ENCODE results near the gene MSRB3.

Gene MSRB3

GRCh38 chr12:65430571-65431306 lies 152.3 kb downstream of the MSRB3 start:
- FAIRE-seq (no peak), DNase-seq (ENCODE audit: insufficient read length, low spot score) (no peak)
- TF ChIP-seq CTCF (IDR thresholded peaks at IDR 0.05; ENCODE audit: insufficient read depth, missing control alignments), result no peak

GRCh38 chr12:65432114-65432513 lies 153.6 kb downstream of the MSRB3 start:
- no peak for TF ChIP-seq CTCF (IDR thresholded peaks at IDR 0.05; ENCODE audit: insufficient read depth, missing control alignments)
- DNase-seq (ENCODE audit: insufficient read length, low spot score) (no peak), FAIRE-seq (no peak)

- TF ChIP-seq CTCF (IDR thresholded peaks at IDR 0.05; ENCODE audit: insufficient read depth, missing control alignments), result no peak
- DNase-seq (ENCODE audit: insufficient read length, low spot score) (no peak), FAIRE-seq (no peak)
Observed at GRCh38 chr12:65432651-65433050, 154.2 kb downstream of the MSRB3 start.

GRCh38 chr12:65434737-65435136 lies 156.3 kb downstream of the MSRB3 start:
- FAIRE-seq (no peak), DNase-seq (ENCODE audit: insufficient read length, low spot score) (no peak)
- no peak for TF ChIP-seq CTCF (IDR thresholded peaks at IDR 0.05; ENCODE audit: insufficient read depth, missing control alignments)

GRCh38 chr12:65443038-65443437 lies 164.6 kb downstream of the MSRB3 start:
- DNase-seq (ENCODE audit: insufficient read length, low spot score) (no peak), FAIRE-seq (peak; percentile 38)
- TF ChIP-seq CTCF (IDR thresholded peaks at IDR 0.05; ENCODE audit: insufficient read depth, missing control alignments), result no peak

- FAIRE-seq (no peak), DNase-seq (ENCODE audit: insufficient read length, low spot score) (no peak)
- no peak for TF ChIP-seq CTCF (IDR thresholded peaks at IDR 0.05; ENCODE audit: insufficient read depth, missing control alignments)
Observed at GRCh38 chr12:65444996-65445395, 166.5 kb downstream of the MSRB3 start.

GRCh38 chr12:65446901-65447300 lies 168.4 kb downstream of the MSRB3 start:
- DNase-seq (ENCODE audit: insufficient read length, low spot score) (no peak), FAIRE-seq (no peak)
- TF ChIP-seq CTCF (IDR thresholded peaks at IDR 0.05; ENCODE audit: insufficient read depth, missing control alignments), result no peak

Measured in D721Med (cell line).